NT2/D1 (cell line): Measurements from ENCODE around the gene FBXL7.

Experiments used
- YY1 ChIP-seq: IDR thresholded peaks from 2 replicates; pipeline ENCODE4 v1.6.1; 2011; ENCODE audit not compliant: insufficient read length, insufficient read depth
- ZNF274 ChIP-seq: IDR thresholded peaks from 2 replicates; pipeline ENCODE4 v1.6.1; 2011; ENCODE audit warnings: mild to moderate bottlenecking, low read depth, low read length

DNA sequence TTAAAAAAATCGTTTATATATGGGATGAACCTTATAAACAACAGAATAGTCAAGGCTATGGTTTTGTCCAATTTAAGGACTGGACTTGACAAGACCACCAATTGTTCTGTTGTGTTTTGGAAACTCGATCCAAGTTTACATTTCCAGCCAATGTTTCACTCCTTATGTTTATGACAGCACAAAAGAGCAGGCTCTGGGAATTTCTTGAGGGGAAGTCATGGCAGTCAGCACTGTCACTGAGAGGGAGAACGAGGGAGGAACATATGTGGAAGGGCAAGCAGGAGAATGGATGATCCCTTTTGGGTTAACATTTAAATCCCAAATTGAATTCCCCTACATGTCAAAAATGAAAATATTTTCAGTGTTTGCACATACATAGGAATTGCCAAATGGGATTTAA, 387.1 kb downstream of the FBXL7 start:
- TF ChIP-seq ZNF274 = no peak
- no peak for TF ChIP-seq YY1
